ENCODE data around the gene CLPX. TPM values are rescaled to one million over a fixed set of nuclear protein-coding genes. Genes with fewer than 3 reads are reported as not detected.

The CLPX gene
- total RNA-seq, 6 donors from 2014 or later = 39.3 to 105 (median 49.4) TPM

- Histone ChIP-seq H3K4me3 (no peak overlapping the region), H3K36me3 (no peaks in the 10 kb centered on the region), H3K4me1 (peaks cover 0 to 8% (median 2%) of the 10 kb centered on the region in 4 donors), H3K9me3 (no peaks in the 10 kb centered on the region), H3K27ac (no peak overlapping the region), H3K27me3 (no peaks in the 10 kb centered on the region)
- WGBS, 2 donors = 87 to 90% methylated on average over 3 to 6 of the region's 6 CpGs
- TF ChIP-seq EP300 (IDR thresholded peaks at IDR 0.05) (no peak), POLR2AphosphoS5 (IDR thresholded peaks at IDR 0.05) (no peak), POLR2A (IDR thresholded peaks at IDR 0.05) (no peak)
- TF ChIP-seq, protein P1, sequence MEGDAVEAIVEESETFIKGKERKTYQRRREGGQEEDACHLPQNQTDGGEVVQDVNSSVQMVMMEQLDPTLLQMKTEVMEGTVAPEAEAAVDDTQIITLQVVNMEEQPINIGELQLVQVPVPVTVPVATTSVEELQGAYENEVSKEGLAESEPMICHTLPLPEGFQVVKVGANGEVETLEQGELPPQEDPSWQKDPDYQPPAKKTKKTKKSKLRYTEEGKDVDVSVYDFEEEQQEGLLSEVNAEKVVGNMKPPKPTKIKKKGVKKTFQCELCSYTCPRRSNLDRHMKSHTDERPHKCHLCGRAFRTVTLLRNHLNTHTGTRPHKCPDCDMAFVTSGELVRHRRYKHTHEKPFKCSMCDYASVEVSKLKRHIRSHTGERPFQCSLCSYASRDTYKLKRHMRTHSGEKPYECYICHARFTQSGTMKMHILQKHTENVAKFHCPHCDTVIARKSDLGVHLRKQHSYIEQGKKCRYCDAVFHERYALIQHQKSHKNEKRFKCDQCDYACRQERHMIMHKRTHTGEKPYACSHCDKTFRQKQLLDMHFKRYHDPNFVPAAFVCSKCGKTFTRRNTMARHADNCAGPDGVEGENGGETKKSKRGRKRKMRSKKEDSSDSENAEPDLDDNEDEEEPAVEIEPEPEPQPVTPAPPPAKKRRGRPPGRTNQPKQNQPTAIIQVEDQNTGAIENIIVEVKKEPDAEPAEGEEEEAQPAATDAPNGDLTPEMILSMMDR (IDR thresholded peaks at IDR 0.05) = no peak
- ATAC-seq (ENCODE audit: low FRiP score in 2 of 2) (no peak), DNase-seq (no peak)
These were observed 22.2 kb upstream of the CLPX start for GRCh38 chr15:65207280-65207840.

GRCh38 chr15:65206750-65207149, 21.6 kb upstream of the CLPX start:
- WGBS, 2 donors = 96% methylated on average over 14 to 20 of the region's 20 CpGs
- Histone ChIP-seq H3K4me1 (peaks cover 0 to 6% (median 0%) of the 10 kb centered on the region in 4 donors), H3K9me3 (no peaks in the 10 kb centered on the region), H3K36me3 (no peaks in the 10 kb centered on the region), H3K27me3 (no peaks in the 10 kb centered on the region), H3K27ac (no peak overlapping the region), H3K4me3 (no peak overlapping the region)
- DNase-seq = no peak
- no peak for TF ChIP-seq EP300 (IDR thresholded peaks at IDR 0.05)
- TF ChIP-seq POLR2A (IDR thresholded peaks at IDR 0.05) = no peak
- TF ChIP-seq, protein P1 (IDR thresholded peaks at IDR 0.05) = no peak
- no peak for TF ChIP-seq POLR2AphosphoS5 (IDR thresholded peaks at IDR 0.05)
- ATAC-seq (ENCODE audit: low FRiP score in 2 of 2) = no peak

DNA sequence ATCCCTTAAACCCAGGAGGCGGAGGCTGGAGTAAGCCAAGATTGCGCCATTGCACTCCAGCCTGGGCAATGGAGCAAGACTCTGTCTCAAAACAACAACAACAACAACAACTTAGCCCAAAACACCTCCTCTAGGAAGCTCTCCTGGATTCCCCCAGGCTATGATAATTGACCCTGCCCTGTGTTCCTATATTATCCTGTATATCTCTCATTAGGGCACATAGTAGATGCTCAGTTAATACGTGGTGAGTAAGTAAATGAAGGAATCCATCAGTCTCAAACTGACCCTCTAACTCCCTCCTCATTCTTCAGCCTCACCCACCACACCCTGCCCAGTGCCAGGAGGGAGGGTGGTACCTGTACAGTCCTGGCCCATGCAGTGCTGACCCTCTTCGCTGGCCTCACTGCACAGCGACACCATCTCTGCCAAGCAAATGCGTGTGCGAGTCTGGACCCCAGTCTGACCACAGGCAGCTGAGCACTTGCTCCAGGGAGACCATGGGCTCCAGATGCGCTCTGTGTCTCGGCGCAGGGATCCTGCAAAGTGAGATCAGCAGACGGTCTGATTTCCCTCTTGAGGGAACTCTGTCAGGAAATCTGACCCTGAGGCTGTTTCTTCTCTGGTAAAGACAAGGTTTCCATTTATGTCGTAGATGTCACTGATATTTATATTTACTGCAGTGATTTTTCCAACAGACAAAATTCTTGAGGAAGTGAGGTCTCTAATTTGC, 20.0 kb upstream of the CLPX start:
- WGBS, 2 donors = 92 to 94% methylated on average over 12 of the region's 12 CpGs
- ATAC-seq (ENCODE audit: low FRiP score in 2 of 2) = no peak
- Histone ChIP-seq H3K27ac (no peak overlapping the region), H3K36me3 (no peaks in the 10 kb centered on the region), H3K9me3 (no peaks in the 10 kb centered on the region), H3K4me1 (no peaks in the 10 kb centered on the region), H3K4me3 (no peak overlapping the region), H3K27me3 (no peaks in the 10 kb centered on the region)
- TF ChIP-seq, protein P1 (IDR thresholded peaks at IDR 0.05) = no peak
- TF ChIP-seq POLR2A (IDR thresholded peaks at IDR 0.05) = no peak
- TF ChIP-seq EP300 (IDR thresholded peaks at IDR 0.05) = no peak
- TF ChIP-seq POLR2AphosphoS5 (IDR thresholded peaks at IDR 0.05) = no peak
- no peak for DNase-seq

- Histone ChIP-seq H3K27me3 (no peaks in the 10 kb centered on the region), H3K4me3 (no peak overlapping the region), H3K27ac (no peak overlapping the region), H3K36me3 (no peaks in the 10 kb centered on the region), H3K4me1 (no peaks in the 10 kb centered on the region), H3K9me3 (no peaks in the 10 kb centered on the region)
- 88 to 96% methylated on average over 2 to 6 of the region's 6 CpGs for WGBS, 2 donors
- ATAC-seq (ENCODE audit: low FRiP score in 2 of 2) (no peak), DNase-seq (no peak)
- no peak for TF ChIP-seq POLR2AphosphoS5 (IDR thresholded peaks at IDR 0.05)
- no peak for TF ChIP-seq POLR2A (IDR thresholded peaks at IDR 0.05)
- TF ChIP-seq, protein P1 (IDR thresholded peaks at IDR 0.05) = no peak
- no peak for TF ChIP-seq EP300 (IDR thresholded peaks at IDR 0.05)
These were observed 19.2 kb upstream of the CLPX start for GRCh38 chr15:65204236-65204930.

Measured in upper lobe of left lung (tissue), 6 donors.